Tibial nerve (tissue), 4 donors: ENCODE data around the gene SPTB. TPM values are rescaled to one million over a fixed set of nuclear protein-coding genes. Genes with fewer than 3 reads are reported as not detected.

Source experiments
- DNase-seq, 2 donors: peaks; one replicate each; pipeline ENCODE4 v3.0.0-alpha.2; 2019; ENCODE audit warnings: low spot score in 2 of 2
- H3K27ac ChIP-seq, 4 donors: fragments of 200-600 bp; sonication (generic) in 3 of 4; one replicate each; pipeline ENCODE4 v1.5.1; 2017 to 2019; ENCODE audit warnings: mild to moderate bottlenecking in 1 of 4
- H3K27me3 ChIP-seq, 2 donors: fragments of 200-600 bp; sonication (generic) in 1 of 2; one replicate each; pipeline versions ENCODE4 v1.5.1 to v1.6.0; 2017 to 2019
- H3K36me3 ChIP-seq, 3 donors: fragments of 200-600 bp; sonication (generic); one replicate each; pipeline ENCODE4 v1.5.1; 2018 to 2019
- H3K4me1 ChIP-seq, 4 donors: fragments of 200-600 bp; sonication (generic) in 3 of 4; one replicate each; pipeline ENCODE4 v1.5.1; 2017 to 2019
- H3K4me3 ChIP-seq, 4 donors: fragments of 200-600 bp; sonication (generic) in 3 of 4; one replicate each; pipeline ENCODE4 v1.5.1; 2017 to 2019; ENCODE audit warnings: mild to moderate bottlenecking in 1 of 4, moderate library complexity in 1 of 4
- H3K9me3 ChIP-seq, 4 donors: fragments of 200-600 bp; sonication (generic) in 3 of 4; one replicate each; pipeline ENCODE4 v1.5.1; 2017 to 2019
- CTCF ChIP-seq, 5 experiments: fragments of 200-600 bp in 3 of 5; fragments of 450-650 bp in 2 of 5; sonication (generic) in 3 of 5; IDR thresholded peaks; one replicate each; pipeline ENCODE4 v1.5.1; 2016 to 2019; ENCODE audit warnings: antibody characterized with exemption in 5 of 5, mild to moderate bottlenecking in 3 of 5, moderate library complexity in 2 of 5
- EP300 ChIP-seq, 2 donors: sonication (generic); formaldehyde crosslinking; IDR thresholded peaks; one replicate each; pipeline ENCODE4 v1.6.1; 2017; ENCODE audit warnings: antibody characterized with exemption in 2 of 2, mild to moderate bottlenecking in 1 of 2
- POLR2A ChIP-seq, 2 donors: fragments of 450-650 bp; IDR thresholded peaks; one replicate each; pipeline ENCODE4 v1.6.1; 2017; ENCODE audit warnings: antibody characterized with exemption in 2 of 2, mild to moderate bottlenecking in 2 of 2, moderate library complexity in 2 of 2
- WGBS, 2 donors: methylation state at CpG; one replicate each; pipeline ENCODE4 v1.1.5; 2018; 5-methylcytosine and 5-hydroxymethylcytosine counted together
- total RNA-seq, 4 donors: library from RNA; depleted of rRNA; stranded (reverse); fragments of >200 nt; gene quantifications; one replicate each; pipeline ENCODE4 v1.1.0, GENCODE V29; 2016

The SPTB gene
- total RNA-seq, 4 donors from 2014 or later, result 4.5 to 12.6 (median 9.2) TPM

DNA sequence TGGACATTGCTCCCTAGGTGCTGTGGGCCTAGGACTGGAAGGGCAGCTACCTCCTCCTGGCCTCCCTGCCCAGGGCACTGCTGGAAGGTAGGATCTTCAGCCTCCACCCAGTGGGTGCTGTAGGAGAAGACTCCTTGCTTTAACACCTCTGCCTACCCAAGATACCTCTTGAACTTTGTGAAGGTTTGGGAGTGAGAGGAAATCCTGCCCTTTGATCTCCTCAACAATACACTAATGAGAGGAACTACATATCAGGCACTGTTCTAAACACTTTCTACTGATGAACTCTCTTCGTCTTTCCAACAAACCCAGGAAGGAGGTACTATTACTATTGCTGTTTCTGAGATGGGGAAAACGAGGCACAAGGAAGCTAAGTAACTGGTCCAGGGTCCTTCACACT, 108.5 kb downstream of the SPTB start:
- Histone ChIP-seq H3K4me3 (no peak overlapping the region), H3K4me1 (no peaks in the 10 kb centered on the region), H3K36me3 (no peaks in the 10 kb centered on the region), H3K9me3 (no peaks in the 10 kb centered on the region), H3K27me3 (no peaks in the 10 kb centered on the region), H3K27ac (no peak overlapping the region)
- 69 to 79% methylated on average over 2 of the region's 2 CpGs for WGBS, 2 donors
- TF ChIP-seq CTCF (IDR thresholded peaks at IDR 0.05), result no peak
- TF ChIP-seq EP300 (IDR thresholded peaks at IDR 0.05), result no peak
- no peak for TF ChIP-seq POLR2A (IDR thresholded peaks at IDR 0.05)
- DNase-seq, result no peak

GRCh38 chr14:64770751-64771150, 109.0 kb downstream of the SPTB start:
- Histone ChIP-seq H3K4me1 (no peaks in the 10 kb centered on the region), H3K27me3 (no peaks in the 10 kb centered on the region), H3K4me3 (no peak overlapping the region), H3K27ac (no peak overlapping the region), H3K9me3 (no peaks in the 10 kb centered on the region), H3K36me3 (no peaks in the 10 kb centered on the region)
- TF ChIP-seq POLR2A (IDR thresholded peaks at IDR 0.05) (no peak), CTCF (IDR thresholded peaks at IDR 0.05) (no peak), EP300 (IDR thresholded peaks at IDR 0.05) (no peak)
- WGBS, 2 donors, result 92 to 93% methylated on average over 6 to 18 of the region's 18 CpGs
- no peak for DNase-seq

- H3K36me3 ChIP-seq, result no peaks in the 10 kb centered on the region
Measured at GRCh38 chr14:64769096-64770020, 110.3 kb downstream of the SPTB start.

GRCh38 chr14:64768401-64769095, 111.2 kb downstream of the SPTB start:
- H3K27me3 ChIP-seq, result no peaks in the 10 kb centered on the region
- peaks cover 0 to 18% (median 2%) of the 10 kb centered on the region in 4 donors for H3K4me1 ChIP-seq
- no peak overlapping the region for H3K27ac ChIP-seq
- TF ChIP-seq POLR2A (IDR thresholded peaks at IDR 0.05) (no peak), CTCF (IDR thresholded peaks at IDR 0.05) (no peak), EP300 (IDR thresholded peaks at IDR 0.05) (no peak)
- no peak overlapping the region for H3K4me3 ChIP-seq
- DNase-seq, result no peak
- no peaks in the 10 kb centered on the region for H3K36me3 ChIP-seq
- 59 to 71% methylated on average over 10 to 13 of the region's 13 CpGs for WGBS, 2 donors
- no peaks in the 10 kb centered on the region for H3K9me3 ChIP-seq

More at GRCh38 chr14:64769096-64770020, 110.3 kb downstream of the SPTB start:
- H3K27me3 ChIP-seq, result no peaks in the 10 kb centered on the region
- no peak overlapping the region for H3K4me3 ChIP-seq
- TF ChIP-seq EP300 (IDR thresholded peaks at IDR 0.05) (no peak), POLR2A (IDR thresholded peaks at IDR 0.05) (no peak), CTCF (IDR thresholded peaks at IDR 0.05) (no peak)
- no peaks in the 10 kb centered on the region for H3K9me3 ChIP-seq
- no peak for DNase-seq
- H3K27ac ChIP-seq, result no peak overlapping the region
- 83 to 86% methylated on average over 5 to 11 of the region's 17 CpGs for WGBS, 2 donors
- H3K4me1 ChIP-seq, result peaks cover 0 to 10% (median 0%) of the 10 kb centered on the region in 4 donors
